ENCODE results near the gene PPP2R3A.

PPP2R3A gene

DNA sequence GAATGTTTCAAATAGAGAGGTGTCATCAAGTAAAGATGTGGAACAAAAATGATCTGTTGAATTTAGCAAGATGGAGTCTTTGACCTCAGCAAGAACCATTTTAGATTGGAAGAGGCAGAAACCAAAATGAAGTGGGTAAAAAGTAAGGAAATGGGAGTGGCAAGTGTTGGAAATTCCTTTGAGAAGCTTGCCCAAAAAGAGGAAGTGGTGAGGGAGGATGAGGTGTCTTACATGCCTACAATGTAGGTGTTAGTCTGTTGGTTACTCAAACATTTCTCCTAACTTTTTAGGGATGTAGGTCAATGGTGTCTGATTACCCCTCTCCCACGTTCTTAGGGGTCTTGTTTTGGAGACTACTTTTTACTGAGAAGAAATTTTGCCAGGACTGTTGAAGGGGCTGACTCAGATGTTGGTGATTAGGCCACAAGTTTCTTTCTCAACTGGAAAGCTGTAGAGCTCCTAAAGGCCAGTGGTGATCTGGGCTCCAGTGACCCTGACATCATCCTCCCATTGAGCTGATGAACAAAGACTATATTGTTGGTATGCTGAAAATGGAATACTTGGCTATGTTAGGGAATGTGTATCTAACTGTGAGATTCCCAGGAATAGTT lies 5.1 kb downstream of the PPP2R3A start:
- no peak for DNase-seq

DNA sequence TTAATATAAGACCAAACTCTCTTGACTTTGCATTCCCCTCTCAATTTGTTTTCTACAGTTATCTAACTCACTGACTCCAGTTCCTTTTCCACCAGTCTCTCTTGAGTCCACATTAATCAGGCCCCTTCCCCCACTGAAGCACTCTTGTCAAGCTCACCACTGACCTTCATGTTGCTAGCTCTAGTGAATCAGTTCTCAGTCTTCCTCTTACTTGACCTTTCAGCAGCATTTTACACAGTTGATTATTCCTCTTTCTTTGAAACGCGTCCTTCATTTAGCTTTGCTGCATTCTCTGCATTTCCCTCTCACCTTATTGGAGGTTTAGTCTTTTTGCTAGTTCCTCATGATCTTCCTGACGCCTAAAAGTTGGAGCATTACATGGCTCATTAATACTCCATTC lies 8.3 kb downstream of the PPP2R3A start:
- no peak for DNase-seq

DNA sequence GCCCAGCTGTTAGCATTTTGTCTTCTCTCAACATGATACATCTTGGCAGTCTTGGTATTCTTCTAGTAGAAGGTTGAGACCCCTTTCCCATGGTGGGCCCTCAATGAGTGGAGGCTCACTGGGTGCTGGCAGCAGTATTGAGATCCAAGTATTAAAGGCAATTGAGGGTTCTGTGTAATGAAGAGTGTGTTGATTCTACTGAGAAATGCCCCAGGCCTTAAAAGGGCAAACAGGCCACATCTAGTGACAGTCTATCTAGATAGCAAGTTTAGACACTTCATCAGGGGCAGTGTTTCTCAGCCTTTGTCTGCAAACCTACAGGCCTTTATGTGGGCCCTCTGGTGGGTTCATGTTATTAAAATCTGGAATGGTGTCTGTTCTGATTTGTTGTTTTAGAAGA lies 9.5 kb downstream of the PPP2R3A start:
- DNase-seq, result no peak

DNA sequence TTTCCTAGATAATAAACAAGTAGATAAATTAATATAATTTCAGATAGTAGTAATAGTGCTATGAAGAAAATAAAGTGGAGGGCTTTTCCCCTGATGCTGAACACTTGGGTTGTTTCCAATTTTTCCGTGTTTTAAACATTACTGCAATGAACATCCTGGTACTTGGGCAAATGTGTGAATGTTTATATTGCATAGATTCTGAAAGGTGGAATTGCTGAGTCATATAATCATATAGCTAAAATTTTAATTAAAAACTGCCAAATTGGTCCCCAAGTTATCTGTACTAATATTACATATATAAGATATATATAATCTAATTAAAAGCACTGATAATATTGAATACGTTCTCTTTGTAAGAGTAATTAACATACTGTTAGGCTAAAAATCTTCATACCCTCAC lies 10.0 kb downstream of the PPP2R3A start:
- no peak for DNase-seq

GRCh38 chr3:135980343-135980742 lies 14.8 kb downstream of the PPP2R3A start:
- DNase-seq, result no peak

GRCh38 chr3:135981701-135982403 lies 16.3 kb downstream of the PPP2R3A start:
- DNase-seq, result no peak

DNA sequence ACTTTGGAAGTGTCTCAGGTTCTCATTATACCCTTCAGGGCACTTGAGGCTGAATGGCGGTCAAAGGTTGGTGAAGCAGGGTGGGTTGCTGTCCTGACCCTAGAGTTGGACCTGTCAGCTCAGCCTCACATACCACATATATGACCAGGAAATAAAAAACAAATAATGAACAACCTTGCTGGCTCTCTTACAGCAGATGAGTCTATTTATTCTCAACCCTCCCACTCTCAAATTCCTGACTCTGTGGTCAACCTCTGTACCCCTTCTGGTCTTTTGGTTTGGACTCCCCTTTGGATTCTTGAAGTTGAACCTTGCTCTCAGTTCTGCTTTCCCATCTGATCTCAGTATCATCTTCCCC lies 16.9 kb downstream of the PPP2R3A start:
- no peak for DNase-seq

DNA sequence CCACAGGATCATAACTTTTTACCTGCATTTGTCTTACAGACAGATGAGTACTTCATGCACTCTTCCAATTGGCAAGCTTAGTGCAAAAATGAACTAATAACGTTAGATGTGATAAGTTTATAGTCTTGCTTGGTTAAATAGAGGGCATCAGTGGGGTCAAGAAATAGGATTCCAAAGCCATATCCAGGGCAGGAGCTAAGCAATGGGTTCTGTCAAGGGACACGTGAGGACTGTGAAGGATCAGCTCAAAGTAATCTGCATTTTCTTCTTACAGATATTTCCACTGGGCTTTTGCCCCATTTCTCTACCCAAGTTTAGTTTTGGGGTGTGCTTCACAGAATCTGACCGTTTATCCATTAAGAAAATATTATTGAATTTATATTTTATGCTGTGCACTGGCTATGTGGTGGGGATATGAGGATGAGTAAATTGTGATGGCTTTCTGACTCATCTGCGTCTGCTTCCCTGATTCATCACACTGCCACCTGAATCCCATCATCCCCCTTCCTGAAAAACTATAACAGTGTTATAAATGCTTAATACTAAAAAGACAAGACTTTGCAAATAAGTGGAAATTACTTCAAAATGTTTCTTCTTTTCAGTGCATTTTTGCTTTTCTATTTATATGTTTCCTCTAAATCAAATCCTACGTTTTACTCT lies 17.5 kb downstream of the PPP2R3A start:
- DNase-seq, result no peak

GRCh38 chr3:135987661-135988060 lies 22.1 kb downstream of the PPP2R3A start:
- no peak for DNase-seq

- no peak for DNase-seq
These were observed 23.7 kb downstream of the PPP2R3A start for GRCh38 chr3:135989242-135989641.

GRCh38 chr3:135990903-135991302 lies 25.4 kb downstream of the PPP2R3A start:
- no peak for DNase-seq

DNA sequence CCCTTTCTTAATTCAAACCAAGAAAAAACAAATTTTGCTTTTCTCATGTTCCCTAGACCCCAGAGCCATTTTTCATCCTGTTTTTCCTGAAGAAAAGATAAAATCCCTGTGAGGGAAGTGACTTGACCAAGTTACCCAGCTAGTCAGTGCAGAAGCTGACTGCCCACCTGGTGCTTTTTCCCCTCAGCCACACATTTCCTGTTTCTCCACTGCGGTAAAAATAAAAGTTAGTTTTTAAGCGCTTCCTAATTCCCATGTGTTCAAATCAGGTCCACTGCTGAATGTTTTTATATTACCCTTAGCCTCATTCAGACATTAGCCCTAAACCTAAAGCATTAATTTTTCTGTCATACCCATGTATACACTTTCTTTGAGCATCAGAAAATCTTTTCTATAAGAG lies 26.1 kb downstream of the PPP2R3A start:
- no peak for DNase-seq

DNA sequence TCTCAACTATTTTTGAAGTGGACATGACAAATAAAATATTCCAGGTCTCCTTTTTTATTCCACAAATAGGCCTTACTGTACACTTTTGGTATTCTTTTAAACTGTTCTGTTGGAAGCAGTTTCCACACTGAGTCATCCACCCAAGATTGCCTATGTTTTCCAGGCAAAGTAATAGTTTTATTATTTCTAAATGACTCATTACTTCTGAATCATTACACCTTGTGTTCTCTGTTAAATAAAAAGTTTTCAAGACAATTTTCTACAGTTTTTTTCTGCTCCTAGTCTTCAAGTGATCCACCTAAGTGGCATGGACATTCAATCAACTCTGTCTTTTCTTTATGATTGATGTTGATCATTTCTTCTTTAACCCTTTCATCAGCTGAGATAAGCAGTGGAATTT lies 26.5 kb downstream of the PPP2R3A start:
- no peak for DNase-seq

- DNase-seq, result no peak
These were observed 29.3 kb downstream of the PPP2R3A start for GRCh38 chr3:135994708-135995337.

DNA sequence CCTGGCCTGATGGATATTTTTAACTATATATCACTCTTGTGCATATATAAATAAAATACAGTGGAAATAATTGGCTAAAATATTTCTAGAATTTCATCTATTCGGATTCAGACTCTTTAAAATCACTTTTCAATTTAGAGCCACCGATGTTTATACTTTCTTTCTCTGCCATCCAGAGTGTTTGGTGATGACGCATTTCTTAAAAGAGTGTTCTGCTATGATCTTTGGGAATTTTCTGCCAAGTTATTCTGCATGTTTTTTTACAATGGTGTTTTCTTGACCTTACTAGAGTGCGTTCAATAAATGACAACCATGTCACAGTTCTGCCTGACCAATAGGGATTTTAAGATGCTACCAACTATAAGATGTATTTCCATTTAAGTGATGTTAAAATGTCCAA lies 30.2 kb downstream of the PPP2R3A start:
- DNase-seq, result no peak

GRCh38 chr3:135997554-135998320 lies 32.2 kb downstream of the PPP2R3A start:
- no peak for DNase-seq

GRCh38 chr3:136008221-136008620 lies 42.7 kb downstream of the PPP2R3A start:
- no peak for DNase-seq

- no peak for DNase-seq
These were observed 43.4 kb downstream of the PPP2R3A start for GRCh38 chr3:136008732-136009470.

GRCh38 chr3:136018876-136019275 lies 53.3 kb downstream of the PPP2R3A start:
- DNase-seq, result no peak

DNA sequence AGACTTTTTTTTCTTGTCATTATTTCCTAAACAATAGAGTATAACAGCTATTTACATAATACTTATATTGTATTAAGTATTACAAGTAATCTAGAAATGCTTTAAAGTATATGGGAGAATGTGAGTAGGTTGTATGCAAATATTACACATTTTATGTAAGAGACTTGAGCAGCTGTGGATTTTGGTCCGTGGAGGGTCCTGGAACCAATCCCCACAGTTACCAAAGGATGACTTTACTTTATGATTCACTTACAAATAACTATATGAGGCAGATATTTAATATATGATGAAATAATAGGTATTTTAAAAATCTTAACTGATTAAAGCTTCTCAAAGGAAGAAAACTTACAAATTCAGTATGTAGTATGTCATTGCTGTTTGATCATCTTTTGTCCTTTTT lies 56.3 kb downstream of the PPP2R3A start:
- DNase-seq, result no peak

- DNase-seq, result no peak
These were observed 57.2 kb downstream of the PPP2R3A start for GRCh38 chr3:136022529-136023263.

Measured in CD4-positive, alpha-beta T cell treated with Interleukin-17A for 1 hour (primary cell).